ENCODE data around the gene AFM. TPM values are rescaled to one million over a fixed set of nuclear protein-coding genes. Genes with fewer than 3 reads are reported as not detected.

The AFM gene
- total and polyA plus RNA-seq, 2 of the 8 experiments (the other 6 are each of a cell fraction or from before 2014, with no cell fraction given): not detected

GRCh38 chr4:73508651-73509050 is 27.1 kb downstream of the AFM start:
- H4K5ac ChIP-seq (ENCODE audit: insufficient read length, low read depth, low read length): no peak overlapping the region
- no peak for FAIRE-seq
- 94% methylated on average over 3 of the region's 3 CpGs; no CpG with 5 or more reads in 1 of the 2 experiments for WGBS, 2 experiments (ENCODE audit: extremely low coverage in 1 of 2, insufficient coverage in 1 of 2, insufficient read length in 1 of 2, insufficient replicate concordance in 2 of 2, low coverage in 1 of 2, low lambda C conversion rate in 2 of 2, missing lambda C conversion rate in 1 of 2)

More at GRCh38 chr4:73508651-73509050, 27.1 kb downstream of the AFM start:
- Histone ChIP-seq H3K18ac (ENCODE audit: extremely low read depth, low read length) (no peak overlapping the region), H3K27me3 (replicated peaks in 1 of 4; ENCODE audit: control insufficient read depth in 3 of 4, extremely low read depth in 1 of 4, insufficient read depth in 3 of 4, low read length in 3 of 4) (no peaks in the 10 kb centered on the region), H4K91ac (replicated peaks; ENCODE audit: insufficient read length, low read length) (no peak overlapping the region), H2BK12ac (ENCODE audit: low read depth, low read length) (no peak overlapping the region), H3K23me2 (ENCODE audit: low read depth, low read length) (no peaks in the 10 kb centered on the region), H3K36me3 (ENCODE audit: control insufficient read depth in 2 of 4, insufficient read depth in 4 of 4, low read length in 3 of 4) (no peaks in the 10 kb centered on the region), H3K4ac (replicated peaks; ENCODE audit: insufficient read length, low read depth, low read length) (no peak overlapping the region), H3K23ac (ENCODE audit: insufficient read length) (no peak overlapping the region), H4K8ac (ENCODE audit: extremely low read depth, insufficient read depth, low read length) (no peak overlapping the region), H3K4me1 (replicated peaks in 1 of 4; ENCODE audit: control insufficient read depth in 3 of 4, insufficient read depth in 4 of 4, low read length in 3 of 4) (no peaks in the 10 kb centered on the region), H3K79me2 (ENCODE audit: control insufficient read depth in 1 of 2, insufficient read depth in 2 of 2, low read length in 2 of 2) (no peaks in the 10 kb centered on the region), H2BK15ac (ENCODE audit: low read length) (no peak overlapping the region), H2BK120ac (replicated peaks; ENCODE audit: low read depth, low read length) (no peak overlapping the region), H3K9ac (replicated peaks in 1 of 4; ENCODE audit: extremely low read depth in 1 of 4, low read depth in 3 of 4, low read length in 3 of 4) (no peak overlapping the region), H2AK5ac (ENCODE audit: low read depth, low read length) (no peak overlapping the region), H3K4me3 (ENCODE audit: extremely low read depth in 1 of 4, insufficient read depth in 2 of 4, low read depth in 3 of 4, low read length in 4 of 4) (no peak overlapping the region), H3K9me3 (ENCODE audit: insufficient read depth in 2 of 2, low read depth in 1 of 2, low read length in 1 of 2) (no peaks in the 10 kb centered on the region), H2BK20ac (ENCODE audit: low read length) (no peak overlapping the region), H3K4me2 (ENCODE audit: insufficient read depth in 1 of 2, low read depth in 2 of 2, low read length in 2 of 2) (no peak overlapping the region), H2BK5ac (ENCODE audit: low read depth, low read length) (no peak overlapping the region), H2AFZ (ENCODE audit: low read length) (no peak overlapping the region), H4K20me1 (replicated peaks in 1 of 2; ENCODE audit: control insufficient read depth in 1 of 2, insufficient read depth in 2 of 2, low read length in 2 of 2) (no peaks in the 10 kb centered on the region), H3K14ac (ENCODE audit: insufficient read length) (no peak overlapping the region), H3K79me1 (ENCODE audit: low read depth, low read length) (no peaks in the 10 kb centered on the region), H3K27ac (ENCODE audit: low read depth, low read length) (no peak overlapping the region), H3K56ac (replicated peaks; ENCODE audit: insufficient read length, low read depth, low read length) (no peak overlapping the region)
- ChIA-PET CTCF (ENCODE audit: partially characterized antibody) (interaction anchor here (1.0 kb wide), 2 partner anchors 62 to 124 kb away, joined by 3 read pairs; no protein-coding TSS in a partner anchor), POLR2A (ENCODE audit: partially characterized antibody) (no interaction called here)
- no peak for DNase-seq (ENCODE audit: low read depth in 1 of 2, low spot score in 2 of 2)
- TF ChIP-seq RBBP5 (IDR thresholded peaks at IDR 0.05; ENCODE audit: borderline replicate concordance, low read depth, low read length): no peak
- TF ChIP-seq POLR2AphosphoS5 (IDR thresholded peaks at IDR 0.05; ENCODE audit: low read depth, low read length): no peak
- no peak for TF ChIP-seq ATF3 (IDR thresholded peaks at IDR 0.05; ENCODE audit: insufficient read depth, low read depth, low read length)
- TF ChIP-seq ATF2 (IDR thresholded peaks at IDR 0.05; ENCODE audit: low read length): no peak
- no peak for TF ChIP-seq HDAC2 (IDR thresholded peaks at IDR 0.05; ENCODE audit: borderline replicate concordance in 1 of 2, low read depth in 2 of 2, low read length in 2 of 2)
- no peak for TF ChIP-seq POU5F1 (IDR thresholded peaks at IDR 0.05; ENCODE audit: low read depth, low read length)
- no peak for TF ChIP-seq GTF2F1 (IDR thresholded peaks at IDR 0.05; ENCODE audit: borderline replicate concordance, low read depth, low read length)
- TF ChIP-seq ASH2L (IDR thresholded peaks at IDR 0.05; ENCODE audit: low read length): no peak
